Loucy (cell line): ENCODE results near the gene TNFRSF13B.

ENCODE experiments used
- EZH2phosphoT487 ChIP-seq: fragments of 200-600 bp; IDR thresholded peaks from 2 replicates; pipeline ENCODE4 v1.6.1; 2018; ENCODE audit warnings: antibody characterized with exemption, mild to moderate bottlenecking, moderate library complexity, borderline replicate concordance
- TF ChIP-seq, protein P1 (sequence below): fragments of 200-600 bp; sonication (generic); conservative IDR thresholded peaks from 2 replicates; pipeline ENCODE4 v1.5.1; 2014; ENCODE audit warnings: mild to moderate bottlenecking, antibody characterized with exemption, low read length

DNA sequence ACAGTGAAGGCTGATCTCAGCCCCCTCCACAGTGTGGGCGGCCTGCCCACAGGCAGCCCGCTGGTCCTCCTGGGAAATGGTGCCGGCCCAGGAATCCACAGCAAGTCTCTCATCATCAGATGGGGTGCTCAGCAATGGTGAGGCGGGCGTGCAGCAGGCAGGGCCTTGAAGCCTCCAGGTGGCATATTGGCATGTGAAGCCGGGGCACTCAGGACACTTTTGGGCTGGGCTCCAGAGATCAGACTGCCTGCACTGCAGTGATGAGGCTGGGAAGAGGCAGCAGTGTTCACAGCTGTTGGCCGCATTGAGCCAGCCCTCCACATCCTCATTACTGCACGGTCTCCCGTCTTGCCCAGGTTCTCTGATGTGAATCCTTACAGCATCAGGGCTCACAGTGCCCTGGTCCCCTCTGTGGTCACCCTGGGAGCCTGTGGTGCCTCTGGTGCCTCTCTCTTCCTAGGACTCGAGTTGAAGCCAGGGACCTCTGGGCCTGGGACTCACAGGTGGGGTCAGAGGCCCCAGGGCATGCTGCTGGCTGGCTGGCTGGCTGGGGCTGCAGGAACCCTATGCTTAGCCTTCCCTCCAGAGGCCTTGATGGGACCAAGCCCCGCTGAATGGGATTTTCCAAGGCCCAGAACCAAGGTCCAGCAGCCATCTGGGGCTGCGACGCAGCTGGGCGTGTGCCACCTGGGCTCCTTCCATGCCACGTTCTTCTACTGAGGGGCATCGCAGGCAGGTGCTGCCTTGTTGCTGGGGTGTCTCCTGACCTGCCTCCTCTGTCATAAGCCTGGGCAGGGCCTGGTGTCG lies 48.6 kb downstream of the TNFRSF13B start:
- TF ChIP-seq, protein P1, sequence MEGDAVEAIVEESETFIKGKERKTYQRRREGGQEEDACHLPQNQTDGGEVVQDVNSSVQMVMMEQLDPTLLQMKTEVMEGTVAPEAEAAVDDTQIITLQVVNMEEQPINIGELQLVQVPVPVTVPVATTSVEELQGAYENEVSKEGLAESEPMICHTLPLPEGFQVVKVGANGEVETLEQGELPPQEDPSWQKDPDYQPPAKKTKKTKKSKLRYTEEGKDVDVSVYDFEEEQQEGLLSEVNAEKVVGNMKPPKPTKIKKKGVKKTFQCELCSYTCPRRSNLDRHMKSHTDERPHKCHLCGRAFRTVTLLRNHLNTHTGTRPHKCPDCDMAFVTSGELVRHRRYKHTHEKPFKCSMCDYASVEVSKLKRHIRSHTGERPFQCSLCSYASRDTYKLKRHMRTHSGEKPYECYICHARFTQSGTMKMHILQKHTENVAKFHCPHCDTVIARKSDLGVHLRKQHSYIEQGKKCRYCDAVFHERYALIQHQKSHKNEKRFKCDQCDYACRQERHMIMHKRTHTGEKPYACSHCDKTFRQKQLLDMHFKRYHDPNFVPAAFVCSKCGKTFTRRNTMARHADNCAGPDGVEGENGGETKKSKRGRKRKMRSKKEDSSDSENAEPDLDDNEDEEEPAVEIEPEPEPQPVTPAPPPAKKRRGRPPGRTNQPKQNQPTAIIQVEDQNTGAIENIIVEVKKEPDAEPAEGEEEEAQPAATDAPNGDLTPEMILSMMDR: no peak
- TF ChIP-seq EZH2phosphoT487: no peak
